ENCODE data around the gene GNB1L.

GNB1L gene

GRCh38 chr22:19807161-19807913 lies 47.3 kb downstream of the GNB1L start:
- no peak for DNase-seq

DNA sequence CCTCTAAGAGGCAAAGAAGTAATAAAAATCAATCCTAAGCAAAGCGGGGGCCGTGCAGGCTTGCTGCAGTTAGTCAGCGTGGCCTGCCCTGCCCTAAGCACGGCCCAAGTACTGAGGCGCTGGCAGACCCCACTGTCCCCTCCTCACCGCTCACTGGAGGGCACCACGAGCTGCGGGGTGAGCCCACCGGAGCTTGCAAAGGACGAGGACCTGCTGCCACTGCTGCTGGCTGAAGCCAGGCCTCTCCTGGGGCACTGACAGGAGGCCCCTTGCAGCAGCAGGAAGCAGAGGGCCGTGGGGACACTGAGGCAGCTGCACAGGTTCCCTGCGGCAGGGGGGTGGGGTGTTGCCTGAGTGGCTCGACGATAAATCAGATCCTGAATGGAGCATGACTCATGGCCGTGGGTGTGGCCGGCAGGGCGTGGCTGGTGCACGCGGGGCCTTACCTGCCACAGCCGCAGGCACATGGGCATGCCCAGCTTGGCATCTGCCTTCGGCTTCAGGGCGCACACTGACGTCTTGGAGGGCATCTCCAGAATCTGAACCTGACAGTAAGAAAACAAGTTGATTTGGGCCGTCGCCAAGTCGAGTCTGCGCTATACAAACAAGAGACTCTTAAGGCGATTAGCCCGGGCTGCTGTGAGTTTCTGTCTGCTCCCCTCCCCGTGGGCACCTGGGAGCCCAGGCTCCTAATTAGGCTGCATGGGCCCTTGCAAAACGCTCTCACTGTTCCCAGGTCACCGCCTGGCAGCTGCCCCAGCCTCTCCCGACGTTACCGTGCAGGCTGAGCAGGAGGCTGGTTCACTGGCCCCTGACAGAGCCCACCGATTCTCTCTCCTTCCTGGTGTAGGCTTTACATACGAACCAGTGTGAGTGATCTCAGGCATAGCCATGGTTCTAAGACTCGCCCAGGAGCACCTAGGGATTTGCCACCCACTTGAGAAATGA lies 48.2 kb downstream of the GNB1L start:
- peak in 1 of 2 experiments; percentile 26 for DNase-seq

DNA sequence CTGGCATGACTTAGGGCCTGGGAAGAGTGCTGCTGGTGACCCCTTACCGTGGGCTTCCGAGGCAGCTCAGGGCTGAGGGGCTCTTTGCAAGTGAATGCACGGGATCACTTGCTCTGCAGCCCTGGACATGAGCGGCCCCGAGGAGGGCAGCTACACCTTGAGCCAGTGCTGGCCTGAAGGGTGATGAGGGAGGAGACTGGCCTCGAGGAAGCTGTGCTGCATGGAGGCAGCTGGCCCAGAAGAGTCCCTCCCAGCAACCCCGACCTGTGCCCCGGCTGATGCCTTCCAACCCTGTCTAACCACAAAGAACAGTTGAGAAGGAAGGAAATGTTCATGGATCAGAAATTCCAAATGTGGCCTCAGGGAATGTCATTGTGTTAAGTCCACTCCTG lies 48.9 kb downstream of the GNB1L start:
- no peak for DNase-seq

DNA sequence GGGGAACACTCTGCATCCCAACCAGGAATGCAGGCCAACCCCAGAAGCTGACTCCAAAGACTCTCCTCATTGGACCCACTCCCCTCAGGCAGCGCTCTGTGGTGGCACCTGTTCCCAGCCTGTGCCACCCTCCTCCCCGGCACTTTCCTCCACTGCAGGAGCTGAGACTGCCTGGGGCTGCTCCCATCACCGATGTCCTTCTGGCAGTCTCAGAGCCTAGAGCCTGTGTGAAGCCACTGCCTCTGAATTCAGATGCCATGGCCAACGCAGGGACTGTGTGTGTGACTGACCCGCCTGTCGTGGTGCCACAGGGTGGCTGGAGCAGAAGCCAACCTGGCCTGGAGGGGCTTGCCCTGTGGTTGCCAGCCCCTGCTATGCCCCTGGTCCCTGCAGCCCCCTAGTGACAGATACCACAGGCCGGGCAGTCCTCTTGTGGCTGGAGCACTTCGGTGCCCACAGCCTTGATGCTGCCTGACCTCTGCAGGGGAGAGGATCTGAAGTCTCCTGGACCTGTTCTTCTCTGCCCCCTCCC lies 50.9 kb downstream of the GNB1L start:
- no peak for DNase-seq

DNA sequence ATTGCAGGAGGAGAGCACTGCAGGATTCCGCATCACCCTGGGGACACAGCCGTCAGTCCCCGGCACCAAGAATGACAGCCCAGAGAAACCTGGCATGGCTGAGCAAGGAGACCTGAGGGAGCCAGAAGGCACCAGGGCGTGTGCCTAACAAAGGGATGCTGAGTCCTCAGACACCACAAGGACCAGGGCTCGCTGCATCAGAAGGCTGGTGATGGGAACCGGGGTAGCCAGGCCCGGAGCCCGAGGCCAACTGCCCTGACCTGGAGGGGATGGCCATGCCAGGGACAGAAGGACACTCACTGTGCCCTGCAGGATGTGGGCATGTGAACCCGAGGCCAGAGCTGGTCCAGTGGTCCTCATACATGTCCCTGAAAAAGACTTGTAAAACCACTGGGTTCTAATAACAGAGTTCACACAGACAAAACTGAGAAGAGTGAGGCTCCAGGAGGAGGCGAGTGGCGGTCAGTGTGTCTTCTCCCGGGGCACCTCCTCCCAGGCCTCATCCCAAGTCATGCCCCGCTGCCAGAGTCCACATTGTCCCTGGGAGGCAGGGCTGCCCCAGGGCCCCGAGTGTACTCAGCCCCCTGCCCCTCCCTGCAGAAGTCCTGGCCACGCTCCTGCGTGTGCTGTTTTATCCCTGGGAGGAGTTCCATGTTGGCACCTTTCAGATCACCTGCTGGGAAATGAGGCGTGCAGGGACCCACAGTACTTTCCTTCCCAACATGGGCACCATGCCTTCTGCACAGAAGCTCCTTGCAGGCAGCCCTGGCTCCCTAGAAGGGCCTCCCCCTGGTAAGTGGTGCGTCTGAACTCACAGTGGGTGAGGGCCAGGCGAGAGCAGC lies 51.6 kb downstream of the GNB1L start:
- DNase-seq = no peak

DNA sequence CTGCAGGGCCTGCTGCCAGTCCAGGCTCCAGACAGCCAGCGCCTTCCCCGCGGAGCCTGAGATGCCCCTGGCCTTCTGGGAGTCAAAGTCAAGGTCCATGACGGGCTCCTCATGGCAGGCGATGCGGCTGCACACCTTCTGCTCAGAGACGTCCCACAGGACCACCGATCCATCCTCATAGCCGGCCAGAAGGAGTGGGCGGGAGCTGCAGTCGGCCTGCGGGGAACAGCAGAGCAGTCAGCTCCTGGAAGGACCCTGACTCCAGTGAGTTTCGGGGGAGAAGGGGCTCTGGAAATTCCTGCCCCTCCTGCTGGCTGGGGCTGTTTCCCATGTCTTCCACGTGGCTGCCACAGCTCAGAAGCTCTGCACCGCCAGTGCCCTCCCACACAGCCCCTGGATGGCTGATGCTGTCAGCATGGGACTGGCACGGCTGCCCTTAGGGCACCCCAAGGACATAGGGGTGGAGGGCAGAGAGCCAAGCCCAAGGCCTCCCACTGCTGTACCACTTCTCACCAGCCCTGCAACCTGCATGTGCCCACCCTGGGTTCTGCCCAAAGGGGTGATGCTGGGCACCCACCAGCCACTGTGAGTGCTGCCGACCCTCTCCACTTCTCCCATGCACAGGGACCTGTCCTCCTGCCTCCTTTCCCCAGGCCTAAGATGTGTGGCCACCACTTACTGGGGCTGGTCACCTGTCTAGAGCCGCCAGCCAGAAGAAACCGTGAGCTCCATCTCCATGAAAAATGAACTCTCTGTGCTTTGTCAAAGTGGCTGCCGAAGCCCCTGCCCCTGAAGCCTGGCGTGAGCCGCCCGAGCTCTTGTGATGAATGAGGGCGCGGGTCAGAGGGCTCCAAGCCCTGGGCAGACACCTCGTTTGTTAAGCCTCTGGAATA lies 52.4 kb downstream of the GNB1L start:
- DNase-seq = no peak

DNA sequence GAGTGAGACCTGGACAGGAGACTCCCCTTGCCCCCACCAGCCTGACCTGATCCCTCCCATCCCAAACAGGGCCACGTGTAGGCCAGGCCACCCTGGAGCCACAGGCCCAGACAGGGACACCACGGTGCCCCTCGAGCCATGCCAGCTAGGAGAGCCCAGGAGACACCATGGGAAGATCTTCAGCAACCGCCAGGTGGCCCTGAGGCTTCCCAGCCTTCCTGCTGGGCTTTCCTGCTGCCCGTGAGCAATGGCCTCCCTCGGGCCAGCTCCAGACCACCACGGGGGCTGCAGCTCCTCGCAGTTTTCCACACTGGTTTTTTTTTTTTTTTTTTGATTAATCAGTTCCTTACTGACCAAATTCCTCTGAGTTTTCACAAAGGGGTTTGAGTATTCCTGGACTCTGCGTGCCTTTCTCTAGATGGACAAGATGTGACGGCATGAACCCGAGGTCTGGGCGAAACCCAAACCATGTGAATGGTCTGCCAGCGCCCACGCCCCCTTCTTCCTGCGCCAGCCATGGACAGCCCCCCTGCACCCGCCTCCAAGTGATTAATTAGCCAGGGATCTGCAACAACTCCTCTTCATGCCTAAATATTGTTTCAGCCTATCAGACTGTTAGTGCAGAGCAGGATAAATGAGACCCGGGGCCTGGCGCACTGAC lies 53.2 kb downstream of the GNB1L start:
- DNase-seq = no peak

DNA sequence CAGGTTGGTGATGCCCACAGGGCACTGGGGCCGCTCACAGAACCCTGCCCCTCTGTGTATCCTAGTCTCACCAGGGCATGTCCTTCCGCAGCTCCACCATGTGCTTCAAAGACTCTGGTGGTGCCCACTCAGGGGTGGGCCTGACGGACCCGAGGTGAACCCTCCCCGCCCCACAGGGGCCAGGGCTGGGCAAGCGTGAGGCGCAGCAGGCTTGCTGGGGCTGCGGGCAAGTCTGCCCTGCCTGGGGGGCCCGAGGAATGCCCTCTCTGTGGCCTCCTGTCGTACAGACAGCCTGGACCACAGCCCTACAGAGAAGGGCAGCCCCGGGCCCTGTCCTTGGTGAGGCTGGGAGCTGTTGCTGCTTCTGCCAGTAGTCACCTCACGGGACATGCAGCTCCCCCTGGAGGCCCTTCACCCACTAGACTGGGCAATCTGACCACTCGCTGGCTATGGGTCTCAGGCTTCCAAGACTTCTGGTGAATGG lies 53.9 kb downstream of the GNB1L start:
- no peak for DNase-seq

- DNase-seq = no peak
Measured at GRCh38 chr22:19800306-19800705, 54.4 kb downstream of the GNB1L start.

DNA sequence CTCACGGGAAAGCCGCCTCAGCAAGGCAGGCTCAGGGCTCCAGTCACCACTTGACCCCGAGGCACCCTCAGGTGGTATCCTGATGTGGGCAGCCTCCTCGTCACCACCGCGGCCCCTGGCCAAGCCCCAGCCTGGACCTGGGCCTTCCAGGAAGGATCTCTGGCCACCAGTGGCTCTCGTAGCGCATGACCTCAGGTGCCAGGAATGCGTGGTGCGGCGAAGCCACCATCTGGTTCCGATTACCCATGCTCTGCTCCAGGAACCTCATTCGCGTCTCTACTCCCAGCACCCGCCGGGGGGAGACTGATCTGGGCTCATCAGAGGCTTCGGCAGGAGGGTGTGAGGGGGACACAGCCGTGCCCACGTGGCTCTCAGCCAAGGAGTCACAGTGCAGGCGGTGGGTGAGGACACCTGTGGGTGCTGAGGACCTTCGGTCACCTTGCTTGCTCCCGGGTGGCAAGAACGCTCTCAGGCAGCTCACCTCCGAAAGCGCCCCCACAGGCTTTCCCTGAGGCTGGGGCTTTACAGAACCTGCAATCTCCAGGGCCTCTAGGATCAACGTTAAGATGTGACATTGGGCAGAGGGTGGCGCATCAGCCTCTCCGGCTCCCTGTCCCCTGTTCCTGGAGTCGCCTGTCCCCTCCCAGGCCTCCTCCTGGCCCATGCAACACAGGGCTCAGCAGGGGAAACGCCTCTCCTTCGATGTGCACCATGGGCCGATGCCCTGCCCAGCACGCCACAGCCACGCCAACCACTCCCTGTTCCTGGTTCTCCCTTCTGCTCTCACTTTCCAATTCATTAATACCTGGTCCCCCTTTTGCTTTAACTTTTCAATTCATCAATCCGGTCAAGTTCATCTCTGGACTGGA lies 55.1 kb downstream of the GNB1L start:
- no peak for DNase-seq

GRCh38 chr22:19798891-19799293 lies 55.8 kb downstream of the GNB1L start:
- DNase-seq = no peak

- no peak for DNase-seq
Measured at GRCh38 chr22:19798003-19798665, 56.5 kb downstream of the GNB1L start.

- DNase-seq = no peak
Measured at GRCh38 chr22:19797086-19798002, 57.3 kb downstream of the GNB1L start.

- no peak for DNase-seq
Measured at GRCh38 chr22:19796160-19796559, 58.5 kb downstream of the GNB1L start.

DNA sequence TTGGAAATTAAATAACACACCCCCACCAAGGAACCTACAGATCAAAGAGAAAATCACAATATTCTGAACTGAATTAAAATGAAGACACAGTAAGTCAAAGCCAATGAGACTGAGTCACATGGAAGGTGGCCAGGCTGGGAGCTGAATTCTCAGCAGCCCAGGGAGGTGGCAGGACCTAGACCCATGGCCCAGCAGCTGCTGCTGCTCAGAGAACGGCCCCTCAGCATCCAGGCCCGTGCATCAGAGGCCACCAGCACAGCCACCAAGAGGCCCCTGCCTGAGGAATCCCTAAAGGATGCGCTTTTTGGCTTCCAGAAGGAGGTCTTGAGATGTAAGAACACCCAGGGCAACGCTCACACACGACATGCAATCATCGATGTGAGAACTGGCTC lies 59.1 kb downstream of the GNB1L start:
- DNase-seq = no peak

- DNase-seq = no peak
Measured at GRCh38 chr22:19793661-19794310, 60.9 kb downstream of the GNB1L start.

GRCh38 chr22:19793161-19793560 lies 61.5 kb downstream of the GNB1L start:
- DNase-seq = no peak
